GM21447 (cell line): ENCODE results near the gene RBM6.
A peak's percentile ranks its signal among the peaks of the same experiment; 100 is the strongest.
"Not testable (repeated sequence)": the region's sequence is repeated elsewhere in the genome, so short reads cannot be mapped to it uniquely, and the experiment has no call there.

Source experiments
- ATAC-seq: cut with Tn5 transposase; IDR thresholded peaks from one replicate; pipeline ENCODE4 v1.9.1; 2021; ENCODE audit not compliant: unreplicated experiment

Gene RBM6, protein sequence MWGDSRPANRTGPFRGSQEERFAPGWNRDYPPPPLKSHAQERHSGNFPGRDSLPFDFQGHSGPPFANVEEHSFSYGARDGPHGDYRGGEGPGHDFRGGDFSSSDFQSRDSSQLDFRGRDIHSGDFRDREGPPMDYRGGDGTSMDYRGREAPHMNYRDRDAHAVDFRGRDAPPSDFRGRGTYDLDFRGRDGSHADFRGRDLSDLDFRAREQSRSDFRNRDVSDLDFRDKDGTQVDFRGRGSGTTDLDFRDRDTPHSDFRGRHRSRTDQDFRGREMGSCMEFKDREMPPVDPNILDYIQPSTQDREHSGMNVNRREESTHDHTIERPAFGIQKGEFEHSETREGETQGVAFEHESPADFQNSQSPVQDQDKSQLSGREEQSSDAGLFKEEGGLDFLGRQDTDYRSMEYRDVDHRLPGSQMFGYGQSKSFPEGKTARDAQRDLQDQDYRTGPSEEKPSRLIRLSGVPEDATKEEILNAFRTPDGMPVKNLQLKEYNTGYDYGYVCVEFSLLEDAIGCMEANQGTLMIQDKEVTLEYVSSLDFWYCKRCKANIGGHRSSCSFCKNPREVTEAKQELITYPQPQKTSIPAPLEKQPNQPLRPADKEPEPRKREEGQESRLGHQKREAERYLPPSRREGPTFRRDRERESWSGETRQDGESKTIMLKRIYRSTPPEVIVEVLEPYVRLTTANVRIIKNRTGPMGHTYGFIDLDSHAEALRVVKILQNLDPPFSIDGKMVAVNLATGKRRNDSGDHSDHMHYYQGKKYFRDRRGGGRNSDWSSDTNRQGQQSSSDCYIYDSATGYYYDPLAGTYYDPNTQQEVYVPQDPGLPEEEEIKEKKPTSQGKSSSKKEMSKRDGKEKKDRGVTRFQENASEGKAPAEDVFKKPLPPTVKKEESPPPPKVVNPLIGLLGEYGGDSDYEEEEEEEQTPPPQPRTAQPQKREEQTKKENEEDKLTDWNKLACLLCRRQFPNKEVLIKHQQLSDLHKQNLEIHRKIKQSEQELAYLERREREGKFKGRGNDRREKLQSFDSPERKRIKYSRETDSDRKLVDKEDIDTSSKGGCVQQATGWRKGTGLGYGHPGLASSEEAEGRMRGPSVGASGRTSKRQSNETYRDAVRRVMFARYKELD

DNA sequence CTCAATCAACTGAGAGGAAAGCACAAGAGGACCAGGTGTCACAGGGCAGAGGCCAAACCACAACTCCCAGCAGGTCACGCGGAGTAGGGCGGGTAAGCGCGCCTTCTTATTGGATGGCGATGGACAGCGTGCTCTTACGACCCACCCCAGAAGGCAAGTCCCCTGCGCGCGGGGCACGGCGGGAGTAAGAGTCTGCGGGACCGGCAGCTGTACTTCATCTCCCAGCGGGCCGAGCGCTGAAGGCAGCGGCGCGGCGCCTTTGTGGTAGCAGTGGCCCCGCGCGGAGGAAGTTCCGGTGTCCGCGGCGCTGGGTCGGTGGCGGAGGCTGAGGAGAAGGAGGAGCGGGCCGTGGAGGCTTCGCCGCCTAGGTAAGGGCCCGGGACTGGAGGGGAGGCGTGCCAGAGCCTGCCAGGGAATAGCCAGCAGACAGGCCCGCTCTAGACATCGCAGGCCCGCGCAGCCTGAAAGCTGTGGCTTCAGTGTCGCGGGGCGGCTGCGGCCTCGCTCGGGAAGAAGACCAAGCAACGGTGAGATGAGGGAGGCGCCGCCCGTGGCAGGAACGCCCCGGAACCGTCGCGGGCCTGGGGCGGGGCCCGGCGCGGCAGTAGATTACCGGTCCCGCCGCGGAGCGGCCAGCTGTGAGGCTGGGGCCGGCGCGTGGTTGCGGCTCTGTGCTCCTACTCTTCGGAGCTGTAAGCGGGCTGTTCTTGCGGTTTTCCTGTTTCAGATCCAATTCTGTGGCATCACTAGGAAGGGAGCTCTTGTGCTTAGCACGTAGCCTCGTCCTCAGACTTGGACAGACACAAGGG, at the start of gene RBM6:
Gene RBM6 (plus strand): TSS at position 293 of the 809 bp plus-strand sequence. CDS start 22,492 bp downstream, outside the sequence.
- peak; percentile 89 for ATAC-seq

DNA sequence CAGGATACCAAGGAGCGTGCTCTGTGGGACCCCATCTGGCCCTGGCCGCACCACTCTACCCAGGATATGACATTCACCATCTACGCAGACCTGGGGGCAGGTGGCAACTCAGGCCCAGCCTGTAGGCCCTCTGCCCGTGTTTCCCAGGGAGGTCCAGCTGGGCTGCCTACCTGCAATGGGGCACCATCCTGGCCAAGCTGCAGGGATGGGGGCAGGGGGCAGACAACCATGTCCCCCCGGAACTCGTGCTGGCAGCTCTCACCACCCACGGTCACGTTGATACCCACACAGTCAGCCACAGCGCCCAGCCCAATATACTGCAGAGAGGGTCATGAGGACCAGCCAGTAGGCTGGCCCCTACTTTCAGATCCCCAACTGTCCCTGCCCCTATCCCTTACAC, 44.2 kb upstream of the RBM6 start:
- no peak for ATAC-seq

DNA sequence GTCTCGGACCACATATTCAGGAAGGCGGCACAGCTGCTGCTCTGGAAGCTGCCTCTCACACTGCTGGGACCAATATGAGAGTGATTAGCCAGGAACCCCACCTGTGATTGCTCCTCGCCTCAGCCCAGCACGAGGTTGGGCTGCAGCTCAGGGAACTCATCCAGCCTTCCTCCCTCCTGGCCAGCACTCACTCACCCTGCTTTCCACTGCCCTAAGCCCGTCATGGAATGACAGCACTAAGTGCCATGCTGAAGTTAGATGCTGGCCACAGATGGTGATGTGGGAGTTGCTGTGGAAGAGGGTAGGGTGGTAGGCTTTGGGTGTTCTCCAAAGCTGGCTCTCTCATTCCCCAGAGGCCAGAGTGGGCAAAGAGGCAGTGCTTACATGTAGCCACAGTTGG, 43.6 kb upstream of the RBM6 start:
- no peak for ATAC-seq

DNA sequence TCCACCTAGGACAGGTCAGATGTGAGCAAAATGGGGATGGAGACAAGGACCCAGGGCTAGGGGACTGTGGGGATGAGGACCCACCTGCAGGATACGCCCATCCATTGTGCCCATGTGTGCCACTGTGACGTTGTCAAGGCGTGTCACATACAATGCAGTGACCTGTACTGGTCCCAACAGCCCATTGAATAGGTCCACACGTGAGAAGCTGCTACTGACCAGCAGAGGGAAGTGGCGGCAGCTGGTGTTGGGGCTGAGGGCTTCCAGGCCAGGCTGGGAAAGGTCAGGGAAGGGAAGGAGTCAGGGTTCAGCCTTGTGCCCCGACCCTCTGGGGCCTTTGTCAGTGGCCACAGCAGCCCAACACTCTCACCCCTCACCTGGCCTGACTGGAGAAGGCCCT, 41.0 kb upstream of the RBM6 start:
- ATAC-seq = no peak

DNA sequence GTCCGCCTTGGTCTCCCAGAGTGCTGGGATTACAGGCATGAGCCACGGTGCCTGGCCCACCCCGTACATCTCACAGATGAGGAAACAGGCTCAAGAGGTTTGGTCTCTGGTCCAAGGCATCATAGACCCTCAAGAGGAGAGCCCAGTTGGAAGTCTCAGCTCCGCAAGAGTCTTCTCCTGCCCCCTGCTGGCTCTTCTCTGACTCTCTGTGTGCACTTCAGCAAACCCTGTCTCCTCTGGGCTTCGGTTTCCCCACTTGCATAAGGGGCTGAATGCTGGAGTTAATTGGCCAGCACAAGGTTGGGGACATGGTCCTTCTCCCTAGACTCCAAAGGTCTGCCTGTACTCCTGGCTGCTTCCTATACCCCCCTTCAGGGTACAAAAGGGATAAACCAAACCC, 40.1 kb upstream of the RBM6 start:
- no peak for ATAC-seq

DNA sequence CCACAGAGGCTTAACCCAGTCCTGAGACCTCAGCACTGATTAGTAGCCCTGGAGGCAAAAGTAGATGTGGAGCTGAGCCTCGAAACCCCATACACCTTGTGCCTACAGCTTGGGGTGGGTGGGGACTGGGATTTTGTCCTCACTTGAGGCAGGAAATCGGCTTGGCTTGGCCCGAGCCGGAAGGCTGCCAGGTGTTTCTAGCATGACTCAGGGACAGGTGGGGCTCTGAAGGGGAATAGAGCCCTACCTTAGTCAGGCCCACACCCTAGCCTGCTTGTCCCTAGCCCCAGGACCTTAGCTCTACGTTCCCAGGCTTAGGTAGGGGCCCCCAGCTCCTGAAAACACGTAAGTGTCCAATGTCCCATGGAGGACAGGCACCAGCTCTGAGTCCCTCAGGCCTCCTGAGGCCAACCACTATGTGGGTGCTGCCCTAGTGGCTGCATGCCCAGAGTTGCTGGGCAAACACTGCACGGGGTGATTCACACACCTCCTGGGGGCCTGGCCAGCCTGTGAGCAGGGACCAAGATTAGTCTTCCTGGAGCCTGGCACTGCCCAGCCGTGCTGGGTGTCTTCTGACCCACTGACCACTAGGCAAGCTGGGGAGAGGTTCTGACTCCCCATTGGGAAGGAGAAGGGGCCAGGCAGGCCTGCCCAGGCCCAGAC, 39.3 kb upstream of the RBM6 start:
- ATAC-seq = no peak

DNA sequence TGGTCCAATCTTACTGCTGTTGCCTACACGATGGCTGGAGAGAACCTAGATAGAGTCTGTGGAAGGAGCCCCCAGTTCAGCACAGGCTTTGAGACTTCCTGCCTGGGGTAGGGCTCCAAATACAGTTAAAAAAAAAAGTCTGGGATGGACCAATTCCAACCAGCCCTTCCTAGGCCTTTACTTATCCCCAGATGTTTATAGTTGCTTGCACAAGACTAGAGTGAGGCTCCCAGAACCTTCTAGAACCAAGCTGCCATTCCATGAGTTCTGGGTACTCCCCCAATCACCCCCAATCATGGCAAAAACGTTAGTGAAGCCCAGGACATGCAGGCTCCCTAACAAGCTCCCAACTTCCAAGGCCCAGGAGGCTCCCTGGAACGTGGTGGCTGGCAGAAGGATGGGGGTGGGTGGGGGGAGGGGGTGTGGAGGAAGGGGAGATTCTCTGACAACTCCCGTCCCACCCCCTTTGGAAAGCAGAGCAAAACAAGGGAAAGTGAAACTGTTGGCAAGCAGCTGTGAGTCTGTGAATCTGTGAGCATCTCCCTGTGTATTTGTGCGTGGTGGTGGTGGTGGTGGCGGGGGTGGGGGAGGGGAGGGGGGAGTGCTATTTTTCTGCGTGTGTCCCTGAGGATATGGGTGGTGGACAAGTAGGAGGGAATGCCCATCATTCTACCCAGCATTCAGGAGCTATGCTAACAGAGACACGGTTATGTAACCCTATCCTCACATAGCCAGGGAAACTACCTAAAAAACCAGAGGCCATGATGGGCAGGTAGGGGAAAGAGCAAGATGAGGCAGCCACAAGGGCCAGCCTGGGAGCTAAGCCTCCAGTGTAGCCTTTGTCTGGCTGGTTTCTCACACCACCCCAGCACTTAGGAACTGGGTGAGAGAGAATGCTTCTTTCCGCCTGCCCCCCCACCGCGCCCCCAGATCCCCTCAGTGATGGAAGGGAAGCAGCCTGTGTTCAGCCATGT, 38.3 kb upstream of the RBM6 start:
- ATAC-seq = no peak

DNA sequence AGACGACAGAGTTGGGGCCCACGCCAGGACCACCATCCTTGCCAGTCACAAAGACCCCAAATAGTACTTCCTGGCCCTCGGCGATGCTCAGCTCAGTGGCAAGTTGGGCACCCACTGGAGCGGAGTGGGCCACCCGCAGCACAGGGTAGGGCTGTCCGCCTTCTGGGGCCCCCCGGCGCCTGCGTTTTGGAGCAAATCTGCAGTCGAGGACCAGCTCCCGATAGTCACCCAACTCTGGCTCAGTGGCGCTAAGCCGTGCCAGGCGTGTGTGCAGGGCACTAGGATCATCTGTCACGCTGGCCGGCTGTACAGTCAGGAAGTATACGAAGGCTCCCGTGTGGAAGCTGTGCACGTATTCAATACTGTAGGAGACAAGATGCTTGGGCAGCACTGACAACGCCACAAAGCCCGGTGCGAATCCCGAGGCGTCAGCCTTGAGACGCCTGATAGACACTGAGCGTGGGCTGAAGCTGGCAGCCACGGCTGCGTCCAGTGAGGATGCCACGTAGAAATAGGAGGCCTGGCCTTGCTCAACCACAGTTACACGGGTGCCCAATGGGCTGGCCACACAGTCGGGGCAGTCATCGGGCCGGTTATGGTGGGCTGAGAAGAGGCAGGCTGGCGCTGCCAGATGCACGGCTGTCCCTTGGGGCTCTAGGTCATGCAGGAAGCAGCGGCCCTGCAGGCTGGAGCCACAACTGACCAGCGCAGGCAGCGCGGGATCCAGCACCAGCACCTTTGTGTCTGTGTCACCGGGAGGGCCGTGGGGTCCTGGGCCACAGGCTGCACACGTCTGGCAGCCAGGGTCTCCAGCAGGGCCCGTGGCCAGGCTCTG, 37.2 kb upstream of the RBM6 start:
- ATAC-seq = no peak

DNA sequence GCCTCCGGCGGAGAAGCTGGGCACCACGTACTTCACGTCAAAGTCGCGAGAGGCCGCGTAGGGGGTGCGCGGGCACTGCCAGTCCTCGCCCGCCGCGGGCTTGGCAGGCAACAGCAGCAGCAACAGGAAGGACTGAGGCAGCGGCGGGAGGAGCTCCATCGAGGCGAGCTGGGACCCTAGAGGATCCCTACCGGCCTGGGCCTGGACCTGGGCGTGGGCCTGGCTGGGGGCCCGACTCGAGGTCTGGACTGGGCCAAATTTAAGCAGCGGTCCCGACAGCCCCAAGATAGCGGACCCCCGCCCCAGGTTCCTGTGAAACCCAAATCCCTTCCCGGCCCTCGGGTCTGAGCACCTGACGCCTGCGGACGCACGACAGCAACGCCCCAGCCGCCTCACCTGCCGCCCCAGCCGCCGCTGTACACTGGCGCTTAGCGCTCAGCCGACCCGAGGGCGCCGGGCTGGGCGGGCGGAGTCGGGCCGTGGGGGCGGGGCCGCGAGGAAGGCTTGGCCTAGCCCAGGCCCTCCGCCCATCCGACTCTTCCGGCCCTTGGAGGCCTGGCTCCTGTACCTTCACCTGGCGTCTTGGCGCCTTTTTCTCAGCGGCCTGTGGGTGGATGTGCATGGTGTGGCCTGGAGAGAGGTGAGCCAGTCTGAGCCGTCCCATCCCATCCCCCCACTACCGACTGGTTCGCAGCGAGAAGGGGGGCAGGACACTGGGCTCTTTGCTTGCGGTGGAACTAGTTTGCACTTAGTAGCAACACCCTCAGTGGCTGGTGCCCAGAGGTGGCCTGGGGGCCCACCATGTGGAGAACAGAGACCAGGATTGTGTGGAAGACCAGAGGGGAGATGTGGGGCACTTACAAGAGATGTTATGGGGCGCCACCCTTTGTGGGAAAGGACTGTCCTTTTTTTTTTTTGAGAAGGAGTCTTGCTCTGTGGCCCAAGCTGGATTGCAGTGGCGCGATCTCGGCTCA, 36.2 kb upstream of the RBM6 start, which contains the start of gene MST1R:
Gene MST1R (minus strand): TSS at position 423 of the 974 bp plus-strand sequence. CDS start 264 bp downstream, at position 159.
- peak; percentile 63 for ATAC-seq

DNA sequence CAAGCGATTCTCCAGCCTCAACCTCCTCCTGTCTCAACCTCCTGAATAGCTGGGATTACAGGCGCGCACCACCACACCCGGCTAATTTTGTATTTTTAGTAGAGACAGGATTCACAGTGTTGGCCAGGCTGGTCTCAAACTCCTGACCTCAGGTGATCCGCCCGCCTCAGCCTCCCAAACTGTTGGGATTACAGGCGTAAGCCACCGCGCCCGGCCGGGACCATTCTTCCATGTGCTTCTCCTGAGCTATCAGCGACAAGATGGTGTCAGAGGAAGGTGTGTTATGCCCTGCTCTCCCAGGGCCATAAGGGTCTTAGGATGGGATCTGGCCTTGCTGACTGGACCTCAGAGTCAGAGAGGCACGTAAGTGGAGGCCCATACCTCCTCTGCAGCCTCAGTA, 35.5 kb upstream of the RBM6 start:
- ATAC-seq = not testable (repeated sequence)

DNA sequence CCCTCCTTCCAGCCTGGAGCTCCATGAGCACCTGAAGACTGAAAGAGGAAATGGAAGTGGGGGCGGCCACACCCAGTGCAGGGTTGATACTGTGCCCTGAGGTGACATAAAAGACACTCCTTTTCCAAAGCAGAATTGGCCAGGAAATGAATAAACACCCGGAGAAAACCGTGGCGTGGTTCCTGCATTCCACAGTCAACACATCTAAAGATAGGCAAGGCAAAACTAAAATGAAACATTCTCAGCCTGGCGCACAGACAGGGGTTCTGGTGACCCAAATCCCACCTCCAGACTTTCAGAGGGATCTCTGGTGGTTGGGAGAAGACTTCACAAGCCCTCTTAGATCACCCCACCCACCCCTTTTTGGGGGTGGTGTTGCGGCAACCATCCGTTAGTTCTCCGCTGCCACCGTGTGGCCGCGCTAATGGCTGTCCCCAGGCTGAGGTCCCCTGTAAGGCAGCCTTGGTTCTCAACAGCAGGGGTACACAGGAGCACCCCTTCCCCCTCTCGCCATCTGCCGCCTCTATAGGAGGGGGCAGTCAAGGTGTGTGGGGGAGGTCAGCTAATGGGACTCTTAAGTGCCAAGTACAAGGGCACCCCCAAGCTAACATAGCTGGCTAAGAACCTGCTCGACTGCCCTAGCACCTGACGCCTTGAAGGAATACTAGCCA, 33.7 kb upstream of the RBM6 start:
- ATAC-seq = no peak

DNA sequence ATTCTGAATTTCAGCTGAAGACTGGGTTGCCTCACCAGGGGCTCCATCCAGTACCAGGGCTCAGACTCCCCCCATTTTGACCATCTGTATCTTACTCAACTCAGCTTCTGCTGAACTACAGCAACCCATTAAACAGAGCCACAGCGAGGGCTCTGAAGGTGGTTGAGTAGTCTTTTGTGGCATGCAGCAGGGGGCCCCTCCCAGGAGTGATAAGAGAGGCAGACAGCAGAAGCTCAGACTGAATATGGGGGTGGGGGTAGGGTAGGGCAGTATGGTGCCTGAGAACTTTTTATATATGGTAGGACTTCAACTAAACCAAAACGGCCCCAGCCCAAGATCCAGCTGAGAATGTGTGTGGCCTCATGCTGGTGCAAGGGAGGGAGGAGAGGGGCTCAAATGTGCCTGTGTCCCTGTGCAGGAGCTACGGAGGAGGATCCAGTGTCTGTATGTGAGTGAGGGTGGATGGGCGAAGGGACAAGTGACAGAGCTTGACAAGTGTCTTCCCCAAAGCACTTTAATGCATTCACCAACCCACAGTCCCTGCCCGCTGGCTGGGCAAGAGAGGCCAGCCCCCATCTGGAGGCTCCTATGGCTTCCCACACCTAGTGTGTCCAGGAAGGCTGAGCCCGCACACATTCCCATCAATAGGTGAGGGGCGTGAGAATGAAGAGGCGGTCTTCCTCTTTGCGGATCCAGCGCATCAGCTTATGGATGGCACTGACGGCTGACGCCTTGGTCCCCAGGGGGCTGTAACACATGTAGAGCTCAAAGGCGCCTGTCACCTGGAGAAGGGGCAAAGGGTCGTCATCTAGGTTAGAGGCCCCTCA, 31.4 kb upstream of the RBM6 start:
- ATAC-seq = no peak

DNA sequence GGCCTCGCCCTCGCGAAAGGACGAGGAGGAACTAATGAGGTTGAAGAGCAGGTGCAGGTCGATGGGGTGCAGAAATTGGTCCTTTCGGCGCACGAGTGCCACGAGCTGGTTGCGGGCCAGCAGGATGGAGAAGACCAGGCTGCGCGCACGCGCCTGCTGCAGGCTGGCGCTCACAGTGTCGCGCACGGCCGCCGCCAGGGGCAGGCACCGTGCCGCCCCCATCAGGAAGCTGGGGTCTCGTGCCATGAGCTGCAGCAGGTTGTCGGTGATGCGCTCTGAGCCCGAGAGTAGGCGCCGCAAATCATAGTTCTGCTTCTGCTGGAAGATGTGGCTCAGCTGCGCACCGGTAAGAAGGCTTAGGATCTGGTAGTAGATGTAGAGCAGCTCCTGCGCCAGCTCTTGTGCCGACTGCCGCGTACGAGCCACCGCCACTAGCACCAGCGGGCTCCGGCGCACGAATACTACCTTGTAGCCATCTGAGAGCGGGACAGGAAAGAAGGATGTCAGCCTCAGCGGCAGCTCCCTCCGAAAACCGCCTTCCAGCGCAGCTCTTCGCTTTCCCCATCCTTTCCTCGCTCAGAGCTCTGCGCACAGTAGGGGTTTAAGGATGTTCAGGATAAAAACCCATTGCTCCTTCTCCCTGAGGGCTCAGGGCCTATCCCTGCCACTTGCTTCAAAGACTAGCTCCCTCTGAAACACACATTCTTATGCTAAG, 29.4 kb upstream of the RBM6 start:
- ATAC-seq = no peak

DNA sequence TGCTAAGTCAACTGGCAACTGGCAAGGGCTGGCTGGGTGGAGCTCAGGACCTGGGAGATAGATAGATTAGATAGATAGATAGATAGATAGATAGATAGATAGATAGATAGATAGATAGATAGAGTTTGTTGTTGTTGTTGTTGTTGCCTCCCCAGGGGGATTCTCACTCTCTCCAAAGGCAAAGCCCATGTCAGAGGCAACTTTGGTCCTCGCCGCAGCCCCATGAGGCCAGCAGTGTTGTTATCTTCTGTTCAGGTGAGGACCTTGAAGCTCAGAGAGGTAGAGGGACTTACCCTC, 28.9 kb upstream of the RBM6 start:
- ATAC-seq = no peak

DNA sequence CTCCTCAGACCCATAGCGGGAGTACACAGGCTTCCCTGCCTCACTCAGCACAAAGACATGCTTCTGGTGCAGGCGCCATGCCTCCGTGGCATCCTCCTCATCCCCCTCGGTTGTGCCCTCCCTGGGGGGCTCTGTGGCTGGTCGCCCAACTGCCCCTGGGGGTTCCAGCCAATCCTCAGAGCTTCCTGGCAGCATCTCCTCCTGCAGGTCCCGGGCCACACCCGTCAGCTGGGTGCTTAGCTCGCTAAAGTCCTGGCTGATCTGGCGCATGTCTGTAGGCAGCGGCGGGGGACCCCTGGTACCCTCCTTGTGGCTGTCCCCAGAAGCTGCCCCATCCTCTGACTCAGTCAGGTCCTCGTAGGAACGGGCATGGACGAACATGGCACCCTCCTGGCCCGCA, 28.3 kb upstream of the RBM6 start:
- ATAC-seq = no peak
